ENCODE measurements around the gene FAM149A.

The FAM149A gene

GRCh38 chr4:186205156-186205555 lies 100.7 kb downstream of the FAM149A start:
- DNase-seq (ENCODE audit: low read depth), result no peak
- H3K4me3 ChIP-seq (ENCODE audit: low read length), result no peak overlapping the region
- TF ChIP-seq CTCF (conservative IDR thresholded peaks at IDR 0.05; ENCODE audit: low read length), result no peak

GRCh38 chr4:186216465-186217024 lies 112.0 kb downstream of the FAM149A start:
- TF ChIP-seq CTCF (conservative IDR thresholded peaks at IDR 0.05; ENCODE audit: low read length), result no peak
- no peak overlapping the region for H3K4me3 ChIP-seq (ENCODE audit: low read length)
- no peak for DNase-seq (ENCODE audit: low read depth)

GRCh38 chr4:186217733-186218293 lies 113.3 kb downstream of the FAM149A start:
- no peak for TF ChIP-seq CTCF (conservative IDR thresholded peaks at IDR 0.05; ENCODE audit: low read length)
- no peak for DNase-seq (ENCODE audit: low read depth)
- no peak overlapping the region for H3K4me3 ChIP-seq (ENCODE audit: low read length)

DNA sequence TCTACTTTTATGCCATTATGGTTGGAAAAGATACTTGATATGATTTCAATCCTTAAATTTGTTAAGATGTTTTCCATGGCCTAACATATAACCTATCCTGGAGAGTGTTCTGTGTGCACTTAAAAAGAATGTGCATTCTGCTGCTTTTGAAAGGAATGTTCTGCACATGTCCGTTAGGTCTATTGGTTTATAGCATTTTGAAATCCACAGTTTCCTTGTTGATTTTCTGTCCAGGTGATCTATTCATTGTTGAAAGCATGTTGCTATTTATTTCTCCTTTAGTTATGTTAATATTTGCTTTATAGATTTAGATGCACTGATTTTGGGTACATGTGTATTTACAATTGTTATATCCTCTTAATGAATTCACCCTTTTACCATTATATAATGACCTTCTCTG lies 117.1 kb downstream of the FAM149A start:
- DNase-seq (ENCODE audit: low read depth), result no peak
- H3K4me3 ChIP-seq (ENCODE audit: low read length), result no peak overlapping the region
- TF ChIP-seq CTCF (conservative IDR thresholded peaks at IDR 0.05; ENCODE audit: low read length), result no peak

All from AG10803 (cell line).